HEK293 (cell line): ENCODE data around the gene NINJ2.

Source experiments
- BCL11B ChIP-seq: fragments of 450-650 bp; formaldehyde crosslinking; IDR thresholded peaks from 2 replicates; pipeline ENCODE4 v1.5.1; 2016; ENCODE audit warnings: low read depth, missing biosample characterization, missing genetic modification characterization
- HOXA7 ChIP-seq: sonication (generic); formaldehyde crosslinking; IDR thresholded peaks from 2 replicates; pipeline ENCODE4 v1.8.1; 2022; ENCODE audit warnings: missing genetic modification reagents, borderline replicate concordance
- PBX3 ChIP-seq: sonication (generic); formaldehyde crosslinking; IDR thresholded peaks from 2 replicates; pipeline ENCODE4 v1.8.1; 2022; ENCODE audit warnings: mild to moderate bottlenecking, moderate library complexity, missing genetic modification reagents
- RBAK ChIP-seq: fragments of 450-650 bp; formaldehyde crosslinking; IDR thresholded peaks from 2 replicates; pipeline ENCODE4 v1.5.1; 2016; ENCODE audit warnings: missing biosample characterization, missing genetic modification characterization
- ZBTB7A ChIP-seq: fragments of 450-650 bp; formaldehyde crosslinking; IDR thresholded peaks from 2 replicates; pipeline ENCODE4 v1.5.1; 2016; ENCODE audit warnings: low read depth, missing biosample characterization, missing genetic modification characterization
- ZNF121 ChIP-seq: fragments of 450-650 bp; formaldehyde crosslinking; IDR thresholded peaks from 2 replicates; pipeline ENCODE4 v1.5.1; 2016; ENCODE audit warnings: missing biosample characterization, missing genetic modification characterization
- ZNF18 ChIP-seq: fragments of 450-650 bp; formaldehyde crosslinking; IDR thresholded peaks from 2 replicates; pipeline ENCODE4 v1.5.1; 2016; ENCODE audit warnings: missing biosample characterization, missing genetic modification characterization
- ZNF555 ChIP-seq: fragments of 450-650 bp; formaldehyde crosslinking; conservative IDR thresholded peaks from 2 replicates; pipeline ENCODE4 v1.5.1; 2017; ENCODE audit warnings: missing biosample characterization, mild to moderate bottlenecking, missing genetic modification characterization, inconsistent platforms
- ZNF837 ChIP-seq: fragments of 450-650 bp; formaldehyde crosslinking; IDR thresholded peaks from 2 replicates; pipeline ENCODE4 v1.5.1; 2016; ENCODE audit warnings: missing biosample characterization, missing genetic modification characterization
- TF ChIP-seq, protein P1 (sequence below): fragments of 450-650 bp; formaldehyde crosslinking; IDR thresholded peaks from 2 replicates; pipeline ENCODE4 v1.5.1; 2016; ENCODE audit warnings: missing biosample characterization, missing genetic modification characterization

DNA sequence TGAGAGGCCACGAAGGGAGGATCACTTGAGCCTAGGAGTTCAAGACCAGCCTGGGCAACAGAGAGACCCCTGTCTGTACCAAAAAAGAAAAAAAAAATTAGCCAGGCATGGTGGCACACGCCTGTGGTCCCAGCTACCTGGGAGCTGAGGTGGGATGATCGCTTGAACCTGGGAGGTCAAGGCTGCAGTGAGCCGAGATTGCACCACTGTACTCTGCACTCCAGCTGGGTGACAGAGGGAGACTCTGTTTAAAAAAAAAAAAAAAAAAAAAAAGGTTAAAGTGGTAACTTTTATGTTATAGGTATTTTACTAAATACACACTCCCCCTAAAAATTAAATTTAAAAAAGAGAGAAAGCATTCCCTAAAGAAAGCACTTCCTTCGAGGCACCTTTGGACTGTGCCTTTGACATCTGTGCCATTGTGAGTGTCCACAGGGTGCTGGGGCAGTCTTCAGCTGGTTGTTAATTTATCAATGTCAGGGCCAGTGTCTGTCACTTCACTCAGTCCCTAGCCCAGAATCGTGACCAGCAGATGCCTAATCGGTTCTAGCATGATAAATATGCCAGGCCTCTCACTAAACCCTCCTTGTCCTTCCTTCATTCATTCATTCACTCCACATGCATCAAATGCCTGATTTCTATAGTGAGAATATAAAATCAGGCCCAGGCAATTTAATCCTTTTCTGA, 140.4 kb downstream of the NINJ2 start:
- TF ChIP-seq ZBTB7A (tag by site-specific recombination) (no peak), ZNF837 (no peak), ZNF121 (tag by site-specific recombination) (no peak), ZNF555 (tag by site-specific recombination) (no peak), PBX3 (CRISPR knock-in tag) (no peak), HOXA7 (no peak), ZNF18 (tag by site-specific recombination) (no peak), RBAK (tag by site-specific recombination) (no peak), BCL11B (no peak)
- TF ChIP-seq, protein P1, sequence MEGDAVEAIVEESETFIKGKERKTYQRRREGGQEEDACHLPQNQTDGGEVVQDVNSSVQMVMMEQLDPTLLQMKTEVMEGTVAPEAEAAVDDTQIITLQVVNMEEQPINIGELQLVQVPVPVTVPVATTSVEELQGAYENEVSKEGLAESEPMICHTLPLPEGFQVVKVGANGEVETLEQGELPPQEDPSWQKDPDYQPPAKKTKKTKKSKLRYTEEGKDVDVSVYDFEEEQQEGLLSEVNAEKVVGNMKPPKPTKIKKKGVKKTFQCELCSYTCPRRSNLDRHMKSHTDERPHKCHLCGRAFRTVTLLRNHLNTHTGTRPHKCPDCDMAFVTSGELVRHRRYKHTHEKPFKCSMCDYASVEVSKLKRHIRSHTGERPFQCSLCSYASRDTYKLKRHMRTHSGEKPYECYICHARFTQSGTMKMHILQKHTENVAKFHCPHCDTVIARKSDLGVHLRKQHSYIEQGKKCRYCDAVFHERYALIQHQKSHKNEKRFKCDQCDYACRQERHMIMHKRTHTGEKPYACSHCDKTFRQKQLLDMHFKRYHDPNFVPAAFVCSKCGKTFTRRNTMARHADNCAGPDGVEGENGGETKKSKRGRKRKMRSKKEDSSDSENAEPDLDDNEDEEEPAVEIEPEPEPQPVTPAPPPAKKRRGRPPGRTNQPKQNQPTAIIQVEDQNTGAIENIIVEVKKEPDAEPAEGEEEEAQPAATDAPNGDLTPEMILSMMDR (tag by site-specific recombination): no peak
